Mucosa of rectum (tissue), 2 donors: ENCODE results near the gene NDUFS1.
"Not testable (repeated sequence)": the region's sequence is repeated elsewhere in the genome, so short reads cannot be mapped to it uniquely, and the experiment has no call there.

Experiments used
- H3K27ac ChIP-seq, 2 donors: one replicate each; pipeline ENCODE4 v1.7.0; 2013; ENCODE audit warnings: inconsistent platforms in 2 of 2, low read depth in 2 of 2, low read length in 2 of 2
- H3K27me3 ChIP-seq, 2 donors: one replicate each; pipeline ENCODE4 v1.7.0; 2013; ENCODE audit warnings: low read length in 2 of 2; ENCODE audit not compliant: control insufficient read depth in 2 of 2, insufficient read depth in 2 of 2
- H3K36me3 ChIP-seq, 2 donors: one replicate each; pipeline ENCODE4 v1.7.0; 2013; ENCODE audit warnings: low read length in 2 of 2; ENCODE audit not compliant: control insufficient read depth in 2 of 2, insufficient read depth in 2 of 2
- H3K4me1 ChIP-seq, 2 donors: one replicate each; pipeline ENCODE4 v1.7.0; 2013; ENCODE audit warnings: low read length in 2 of 2, mild to moderate bottlenecking in 1 of 2; ENCODE audit not compliant: control insufficient read depth in 2 of 2, insufficient read depth in 2 of 2
- H3K4me3 ChIP-seq, 2 donors: one replicate each; pipeline ENCODE4 v1.7.0; 2013; ENCODE audit warnings: low read length in 2 of 2
- H3K9ac ChIP-seq, 2 donors: one replicate each; pipeline ENCODE4 v1.7.0; 2013; ENCODE audit warnings: low read length in 2 of 2, low read depth in 1 of 2, mild to moderate bottlenecking in 1 of 2
- H3K9me3 ChIP-seq, 2 donors: one replicate each; pipeline ENCODE4 v1.7.0; 2013; ENCODE audit warnings: low read length in 2 of 2; ENCODE audit not compliant: control insufficient read depth in 2 of 2
- donor health status: healthy.
- donor health status: Normal muscosa, but diverticular disease.

NDUFS1 gene

GRCh38 chr2:206085742-206086445 lies 73.3 kb downstream of the NDUFS1 start, which contains the start of gene INO80D:
TSS of gene INO80D (minus strand) at chr2:206086174. CDS start at chr2:206063016, 23,158 bp downstream.
- Histone ChIP-seq H3K4me1 (peaks cover 6 to 14% of the 10 kb centered on the region in 2 donors), H3K9me3 (no peaks in the 10 kb centered on the region), H3K9ac (peak within 1 kb of the TSS; percentile 77 to 95), H3K27ac (peak within 1 kb of the TSS; percentile 92 to 96), H3K36me3 (no peaks in the 10 kb centered on the region), H3K27me3 (no peaks in the 10 kb centered on the region), H3K4me3 (peak within 1 kb of the TSS; percentile 87 to 96)

GRCh38 chr2:206084870-206085741 lies 74.1 kb downstream of the NDUFS1 start:
- no peaks in the 10 kb centered on the region for H3K9me3 ChIP-seq
- peak overlapping the region; percentile 87 to 96 for H3K4me3 ChIP-seq
- no peaks in the 10 kb centered on the region for H3K27me3 ChIP-seq
- peak overlapping the region; percentile 77 to 95 for H3K9ac ChIP-seq
- H3K36me3 ChIP-seq: no peaks in the 10 kb centered on the region
- H3K4me1 ChIP-seq: peaks cover 6 to 14% of the 10 kb centered on the region in 2 donors
- peak overlapping the region; percentile 92 to 96 for H3K27ac ChIP-seq

- Histone ChIP-seq H3K4me3 (peak overlapping the region; percentile 87 to 96), H3K4me1 (peaks cover 11 to 14% of the 10 kb centered on the region in 2 donors), H3K27me3 (no peaks in the 10 kb centered on the region), H3K36me3 (no peaks in the 10 kb centered on the region), H3K9ac (peak overlapping the region; percentile 77 to 95), H3K27ac (peak overlapping the region; percentile 92 to 96), H3K9me3 (no peaks in the 10 kb centered on the region)
Observed at GRCh38 chr2:206084439-206084869, 74.8 kb downstream of the NDUFS1 start.

- Histone ChIP-seq H3K9me3 (no peaks in the 10 kb centered on the region), H3K4me1 (peaks cover 13 to 14% of the 10 kb centered on the region in 2 donors), H3K36me3 (no peaks in the 10 kb centered on the region), H3K27me3 (no peaks in the 10 kb centered on the region), H3K4me3 (peak overlapping the region; percentile 87 to 96), H3K9ac (peak overlapping the region; percentile 77 to 95), H3K27ac (peak overlapping the region; percentile 92 to 96)
Observed at GRCh38 chr2:206083602-206084438, 75.4 kb downstream of the NDUFS1 start.

- peaks cover 13 to 14% of the 10 kb centered on the region in 2 donors for H3K4me1 ChIP-seq
- no peaks in the 10 kb centered on the region for H3K36me3 ChIP-seq
- no peaks in the 10 kb centered on the region for H3K9me3 ChIP-seq
- no peaks in the 10 kb centered on the region for H3K27me3 ChIP-seq
- no peak overlapping the region for H3K9ac ChIP-seq
- peak overlapping the region in 1 of 2 donors; percentile 14 for H3K4me3 ChIP-seq
- H3K27ac ChIP-seq: no peak overlapping the region
Observed at GRCh38 chr2:206082298-206082843, 76.9 kb downstream of the NDUFS1 start.

- H3K9ac ChIP-seq: no peak overlapping the region
Observed at GRCh38 chr2:206080927-206081326, 78.3 kb downstream of the NDUFS1 start.

GRCh38 chr2:206079699-206080465 lies 79.4 kb downstream of the NDUFS1 start:
- Histone ChIP-seq H3K9me3 (no peaks in the 10 kb centered on the region), H3K4me3 (no peak overlapping the region), H3K27ac (no peak overlapping the region), H3K36me3 (no peaks in the 10 kb centered on the region), H3K4me1 (peaks cover 9 to 11% of the 10 kb centered on the region in 2 donors), H3K27me3 (no peaks in the 10 kb centered on the region), H3K9ac (no peak overlapping the region)

More at GRCh38 chr2:206080927-206081326, 78.3 kb downstream of the NDUFS1 start:
- Histone ChIP-seq H3K4me1 (peaks cover 9 to 11% of the 10 kb centered on the region in 2 donors), H3K4me3 (no peak overlapping the region), H3K27me3 (no peaks in the 10 kb centered on the region), H3K27ac (no peak overlapping the region), H3K9me3 (no peaks in the 10 kb centered on the region), H3K36me3 (no peaks in the 10 kb centered on the region)

GRCh38 chr2:206077879-206078278 lies 81.4 kb downstream of the NDUFS1 start:
- H3K27me3 ChIP-seq, H3K27ac ChIP-seq, H3K4me1 ChIP-seq, H3K36me3 ChIP-seq, H3K9ac ChIP-seq, H3K4me3 ChIP-seq, H3K9me3 ChIP-seq: not testable (repeated sequence)

- H3K9me3 ChIP-seq: no peaks in the 10 kb centered on the region
Observed at GRCh38 chr2:206075113-206075512, 84.1 kb downstream of the NDUFS1 start.

More at GRCh38 chr2:206075113-206075512, 84.1 kb downstream of the NDUFS1 start:
- no peaks in the 10 kb centered on the region for H3K27me3 ChIP-seq
- H3K4me1 ChIP-seq: peaks cover 0 to 6% of the 10 kb centered on the region in 2 donors
- H3K4me3 ChIP-seq: no peak overlapping the region
- no peak overlapping the region for H3K27ac ChIP-seq
- no peak overlapping the region for H3K9ac ChIP-seq
- H3K36me3 ChIP-seq: peaks cover 0 to 4% of the 10 kb centered on the region in 2 donors
